H9 (cell line): ENCODE measurements around the gene SLC17A2. TPM values are rescaled to one million over a fixed set of nuclear protein-coding genes. Genes with fewer than 3 reads are reported as not detected.

Source experiments
- DNase-seq: peaks from one replicate; pipeline ENCODE4 v3.0.0-alpha.2; 2017
- H2AFZ ChIP-seq: one replicate; pipeline ENCODE4 v1.6.1; 2013; ENCODE audit warnings: mild to moderate bottlenecking, low read length, control low read depth, moderate library complexity
- H2AK5ac ChIP-seq: 2 replicates; pipeline ENCODE4 v1.6.1; 2013; ENCODE audit warnings: low read length, control low read depth, mixed read lengths; ENCODE audit not compliant: insufficient read length
- H2BK120ac ChIP-seq: one replicate; pipeline ENCODE4 v1.6.1; 2013; ENCODE audit warnings: low read depth, mild to moderate bottlenecking, low read length, control low read depth, inconsistent platforms; ENCODE audit not compliant: poor library complexity, severe bottlenecking
- H2BK12ac ChIP-seq: 2 replicates; pipeline ENCODE4 v1.6.1; 2013; ENCODE audit warnings: low read length, control low read depth, mixed read lengths, low read depth; ENCODE audit not compliant: insufficient read length
- H2BK15ac ChIP-seq: 2 replicates; pipeline ENCODE4 v1.6.1; 2013; ENCODE audit warnings: low read depth, low read length, control low read depth
- H2BK20ac ChIP-seq: one replicate; pipeline ENCODE4 v1.6.1; 2013; ENCODE audit warnings: low read depth, mild to moderate bottlenecking, low read length, control low read depth, inconsistent platforms; ENCODE audit not compliant: poor library complexity, severe bottlenecking
- H2BK5ac ChIP-seq: 2 replicates; pipeline ENCODE4 v1.6.1; 2013; ENCODE audit warnings: low read length, control low read depth, mixed read lengths; ENCODE audit not compliant: insufficient read length
- H3K14ac ChIP-seq: 2 replicates; pipeline ENCODE4 v1.6.1; 2013; ENCODE audit warnings: low read length, control low read depth; ENCODE audit not compliant: insufficient read depth
- H3K18ac ChIP-seq: 2 replicates; pipeline ENCODE4 v1.6.1; 2013; ENCODE audit warnings: low read depth, mild to moderate bottlenecking, mixed read lengths, low read length, control low read depth; ENCODE audit not compliant: insufficient read length
- H3K23ac ChIP-seq: 2 replicates; pipeline ENCODE4 v1.6.1; 2013; ENCODE audit warnings: low read length, control low read depth, mixed read lengths, low read depth; ENCODE audit not compliant: insufficient read length
- H3K23me2 ChIP-seq: 2 replicates; pipeline ENCODE4 v1.6.1; 2013; ENCODE audit warnings: low read depth, mild to moderate bottlenecking, mixed read lengths, low read length, control low read depth; ENCODE audit not compliant: insufficient read length, poor library complexity, severe bottlenecking
- H3K27ac ChIP-seq: 2 replicates; pipeline ENCODE4 v1.5.1; 2013; ENCODE audit warnings: low read length, control low read depth, mixed read lengths, low read depth; ENCODE audit not compliant: insufficient read length
- H3K27me3 ChIP-seq: 2 replicates; pipeline ENCODE4 v1.6.1; 2013; ENCODE audit warnings: low read length, control low read depth, inconsistent platforms; ENCODE audit not compliant: insufficient read depth
- H3K4ac ChIP-seq: 2 replicates; pipeline ENCODE4 v1.6.1; 2013; ENCODE audit warnings: low read depth, mild to moderate bottlenecking, control low read depth, inconsistent platforms, low read length, moderate library complexity
- H3K4me1 ChIP-seq: 2 replicates; pipeline ENCODE4 v1.6.1; 2013; ENCODE audit warnings: low read length, control low read depth, inconsistent platforms; ENCODE audit not compliant: insufficient read depth
- H3K4me2 ChIP-seq: 2 replicates; pipeline ENCODE4 v1.6.1; 2013; ENCODE audit warnings: low read length, control low read depth, mixed read lengths; ENCODE audit not compliant: insufficient read length, insufficient read depth
- H3K56ac ChIP-seq: 2 replicates; pipeline ENCODE4 v1.6.1; 2013; ENCODE audit warnings: low read depth, mild to moderate bottlenecking, mixed read lengths, low read length, control low read depth; ENCODE audit not compliant: insufficient read length
- H3K79me1 ChIP-seq: 2 replicates; pipeline ENCODE4 v1.6.1; 2013; ENCODE audit warnings: low read depth, mild to moderate bottlenecking, moderate library complexity, low read length, control low read depth, inconsistent platforms; ENCODE audit not compliant: insufficient read depth, poor library complexity, severe bottlenecking
- H3K79me2 ChIP-seq: 2 replicates; pipeline ENCODE4 v1.6.1; 2013; ENCODE audit warnings: low read length, control low read depth, inconsistent platforms; ENCODE audit not compliant: insufficient read depth
- H3K9ac ChIP-seq: 2 replicates; pipeline ENCODE4 v1.6.1; 2013; ENCODE audit warnings: low read length, control low read depth, mixed read lengths; ENCODE audit not compliant: insufficient read length; ENCODE audit errors: extremely low read depth
- H3K9me3 ChIP-seq: one replicate; pipeline ENCODE4 v1.6.1; 2013; ENCODE audit warnings: low read depth, low read length, inconsistent platforms; ENCODE audit not compliant: control insufficient read depth
- H3T11ph ChIP-seq: one replicate; pipeline ENCODE4 v1.6.1; 2013; ENCODE audit warnings: mild to moderate bottlenecking, low read length, control low read depth, inconsistent platforms
- H4K20me1 ChIP-seq: one replicate; pipeline ENCODE4 v1.6.1; 2013; ENCODE audit not compliant: control insufficient read depth, insufficient read length, insufficient read depth
- H4K5ac ChIP-seq: 2 replicates; pipeline ENCODE4 v1.6.1; 2013; ENCODE audit warnings: low read depth, mild to moderate bottlenecking, mixed read lengths, low read length, control low read depth; ENCODE audit not compliant: insufficient read length
- H4K8ac ChIP-seq: replicated peaks from 2 replicates; pipeline ENCODE4 v1.6.1; 2013; ENCODE audit warnings: low read length, control low read depth, mixed read lengths, low read depth; ENCODE audit not compliant: insufficient read length
- H4K91ac ChIP-seq: 2 replicates; pipeline ENCODE4 v1.6.1; 2013; ENCODE audit warnings: low read depth, mild to moderate bottlenecking, moderate library complexity, mixed read lengths, low read length, control low read depth; ENCODE audit not compliant: insufficient read length
- H3K27ac Mint-ChIP-seq, 3 experiments: 2 replicates in 2 of 3; 3 replicates in 1 of 3; pipeline ENCODE4 v1.8.0; 2020 to 2021; ENCODE audit warnings: mixed read lengths in 3 of 3, mild to moderate bottlenecking in 1 of 3, moderate library complexity in 1 of 3
- H3K27me3 Mint-ChIP-seq: 2 replicates; pipeline ENCODE4 v1.8.0; 2021; ENCODE audit warnings: low read depth, mild to moderate bottlenecking, moderate library complexity, mixed read lengths
- H3K36me3 Mint-ChIP-seq, 3 experiments: 2 replicates in 2 of 3; 3 replicates in 1 of 3; pipeline ENCODE4 v1.8.0; 2020 to 2021; ENCODE audit warnings: low read depth in 3 of 3, mixed read lengths in 3 of 3; ENCODE audit not compliant: insufficient read depth in 1 of 3
- H3K4me1 Mint-ChIP-seq, 2 experiments: 2 replicates each; pipeline ENCODE4 v1.8.0; 2020; ENCODE audit warnings: mixed read lengths in 2 of 2
- H3K4me3 Mint-ChIP-seq, 2 experiments: 2 replicates in 1 of 2; 3 replicates in 1 of 2; pipeline ENCODE4 v1.8.0; 2020 to 2021; ENCODE audit warnings: mild to moderate bottlenecking in 2 of 2, mixed read lengths in 2 of 2, moderate library complexity in 1 of 2
- H3K9me3 Mint-ChIP-seq, 2 experiments: 2 replicates in 1 of 2; 3 replicates in 1 of 2; pipeline ENCODE4 v1.8.0; 2020; ENCODE audit warnings: mild to moderate bottlenecking in 2 of 2, mixed read lengths in 2 of 2, moderate library complexity in 1 of 2
- WGBS: extraction: QIAGEN DNeasy Blood & Tissue Kit; methylation state at CpG from one replicate; pipeline ENCODE4 v1.1.7; 2013; ENCODE audit warnings: missing lambda C conversion rate, low lambda C conversion rate, mixed read lengths; ENCODE audit not compliant: insufficient read length; ENCODE audit errors: extremely low coverage; 5-methylcytosine and 5-hydroxymethylcytosine counted together
- total RNA-seq: library from RNA; stranded (reverse); gene quantifications from 2 replicates; pipeline ENCODE4 v1.2.1, GENCODE V29; 2021
- TF ChIP-seq, protein P1 (sequence below): fragments of 200-600 bp; sonication (generic); conservative IDR thresholded peaks from 3 replicates; pipeline ENCODE4 v1.8.0; 2021; ENCODE audit warnings: antibody characterized with exemption, mild to moderate bottlenecking

SLC17A2 gene
- total RNA-seq, 1 experiment from 2014 or later = not detected

GRCh38 chr6:25927756-25928216, 2.7 kb downstream of the SLC17A2 start:
- Histone ChIP-seq H3T11ph (no peak overlapping the region), H3K23ac (no peak overlapping the region), H3K18ac (no peak overlapping the region), H2BK120ac (no peak overlapping the region), H3K9ac (no peak overlapping the region), H2BK15ac (no peak overlapping the region), H2AFZ (no peak overlapping the region), H2BK12ac (no peak overlapping the region), H3K4ac (no peak overlapping the region), H3K56ac (no peak overlapping the region), H3K4me1 (peaks cover 3% of the 10 kb centered on the region; the same call in 1 of the 2 replicates), H3K27ac (no peak overlapping the region), H3K14ac (no peak overlapping the region), H3K79me2 (no peaks in the 10 kb centered on the region), H4K91ac (no peak overlapping the region), H4K8ac (no peak overlapping the region), H4K5ac (no peak overlapping the region), H3K4me2 (no peak overlapping the region), H2BK5ac (no peak overlapping the region), H2AK5ac (no peak overlapping the region), H3K23me2 (no peaks in the 10 kb centered on the region), H4K20me1 (no peaks in the 10 kb centered on the region), H3K79me1 (no peaks in the 10 kb centered on the region), H3K27me3 (no peaks in the 10 kb centered on the region), H3K9me3 (no peaks in the 10 kb centered on the region), H2BK20ac (no peak overlapping the region)
- H3K9me3 Mint-ChIP-seq = no peaks in the 10 kb centered on the region
- no peak overlapping the region for H3K27ac Mint-ChIP-seq
- DNase-seq = no peak
- TF ChIP-seq, protein P1, sequence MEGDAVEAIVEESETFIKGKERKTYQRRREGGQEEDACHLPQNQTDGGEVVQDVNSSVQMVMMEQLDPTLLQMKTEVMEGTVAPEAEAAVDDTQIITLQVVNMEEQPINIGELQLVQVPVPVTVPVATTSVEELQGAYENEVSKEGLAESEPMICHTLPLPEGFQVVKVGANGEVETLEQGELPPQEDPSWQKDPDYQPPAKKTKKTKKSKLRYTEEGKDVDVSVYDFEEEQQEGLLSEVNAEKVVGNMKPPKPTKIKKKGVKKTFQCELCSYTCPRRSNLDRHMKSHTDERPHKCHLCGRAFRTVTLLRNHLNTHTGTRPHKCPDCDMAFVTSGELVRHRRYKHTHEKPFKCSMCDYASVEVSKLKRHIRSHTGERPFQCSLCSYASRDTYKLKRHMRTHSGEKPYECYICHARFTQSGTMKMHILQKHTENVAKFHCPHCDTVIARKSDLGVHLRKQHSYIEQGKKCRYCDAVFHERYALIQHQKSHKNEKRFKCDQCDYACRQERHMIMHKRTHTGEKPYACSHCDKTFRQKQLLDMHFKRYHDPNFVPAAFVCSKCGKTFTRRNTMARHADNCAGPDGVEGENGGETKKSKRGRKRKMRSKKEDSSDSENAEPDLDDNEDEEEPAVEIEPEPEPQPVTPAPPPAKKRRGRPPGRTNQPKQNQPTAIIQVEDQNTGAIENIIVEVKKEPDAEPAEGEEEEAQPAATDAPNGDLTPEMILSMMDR = no peak
- 0 out of 4 replicates have a peak, but pooled peaks cover 0 to 2% of the 10 kb centered on the region in 2 experiments for H3K4me1 Mint-ChIP-seq
- no CpG with 5 or more reads among the region's 2 CpGs for WGBS
- H3K27me3 Mint-ChIP-seq = no peaks in the 10 kb centered on the region; the same call in 1 of the 2 replicates
- no peaks in the 10 kb centered on the region for H3K36me3 Mint-ChIP-seq
- no peak overlapping the region for H3K4me3 Mint-ChIP-seq
